Transverse colon (tissue), 4 donors: ENCODE data around the gene SSC5D. TPM values are rescaled to one million over a fixed set of nuclear protein-coding genes. Genes with fewer than 3 reads are reported as not detected.

Experiments used
- DNase-seq: peaks from one replicate; pipeline ENCODE4 v3.0.0-alpha.2; 2019
- H3K27ac ChIP-seq, 4 donors: fragments of 200-600 bp; sonication (generic); 2 replicates each; pipeline ENCODE4 v1.5.1; 2016 to 2018; ENCODE audit warnings: inconsistent platforms in 4 of 4
- H3K27me3 ChIP-seq: fragments of 200-600 bp; sonication (generic); 2 replicates; pipeline ENCODE4 v1.5.1; 2017; ENCODE audit warnings: inconsistent platforms
- H3K36me3 ChIP-seq, 4 donors: fragments of 200-600 bp; sonication (generic); 2 replicates each; pipeline ENCODE4 v1.5.1; 2017 to 2019; ENCODE audit warnings: inconsistent platforms in 4 of 4
- H3K4me1 ChIP-seq, 4 donors: fragments of 200-600 bp; sonication (generic); 2 replicates each; pipeline ENCODE4 v1.5.1; 2017 to 2020; ENCODE audit warnings: inconsistent platforms in 4 of 4
- H3K4me3 ChIP-seq, 4 donors: fragments of 200-600 bp; sonication (generic); 1 replicate in 1 of 4; 2 replicates in 3 of 4; pipeline versions ENCODE4 v1.5.1 to v1.6.1; 2017 to 2019; ENCODE audit warnings: inconsistent platforms in 4 of 4
- H3K9me3 ChIP-seq, 2 donors: fragments of 200-600 bp; sonication (generic); 2 replicates each; pipeline ENCODE4 v1.5.1; 2017 to 2019; ENCODE audit warnings: inconsistent platforms in 2 of 2
- EP300 ChIP-seq: sonication (generic); formaldehyde crosslinking; IDR thresholded peaks from one replicate; pipeline ENCODE4 v1.6.1; 2017; ENCODE audit warnings: antibody characterized with exemption, low read depth
- POLR2A ChIP-seq: fragments of 450-650 bp; IDR thresholded peaks from one replicate; pipeline ENCODE4 v1.6.1; 2016; ENCODE audit warnings: antibody characterized with exemption, mild to moderate bottlenecking, moderate library complexity
- POLR2AphosphoS5 ChIP-seq, 3 donors: sonication (generic); formaldehyde crosslinking; IDR thresholded peaks; one replicate each; pipeline ENCODE4 v1.6.1; 2016; ENCODE audit warnings: antibody characterized with exemption in 3 of 3
- WGBS, 2 donors: methylation state at CpG; one replicate each; pipeline ENCODE4 v1.1.5; 2018; ENCODE audit warnings: low coverage in 1 of 2; 5-methylcytosine and 5-hydroxymethylcytosine counted together
- in situ Hi-C, 4 donors: fragments of 200-750 bp; cut with MboI; loops; one replicate each; pipeline versions ENCODE4 v1.15.0 to v1.15.1; 2017; ENCODE audit warnings: low sequenced_read_pairs in 3 of 4, low pct_ligation_motif_present in 1 of 4, low pct_unique_long_range_greater_than_20kb in 1 of 4
- intact Hi-C: fragments of 100-400 bp; cut with DNase I; formaldehyde crosslinking; loops from one replicate; pipeline ENCODE4 v1.15.1; 2023; ENCODE audit warnings: low total_unique reads
- total RNA-seq, 4 donors: library from RNA; depleted of rRNA; stranded (reverse); fragments of >200 nt; gene quantifications; one replicate each; pipeline ENCODE4 v1.1.0, GENCODE V29; 2016
- TF ChIP-seq, protein P1 (sequence below), 5 experiments: fragments of 200-600 bp in 3 of 5; fragments of 450-650 bp in 2 of 5; sonication (generic) in 3 of 5; IDR thresholded peaks; 1 replicate in 2 of 5; 2 replicates in 3 of 5; pipeline ENCODE4 v1.5.1; 2016 to 2017; ENCODE audit warnings: antibody characterized with exemption in 5 of 5, inconsistent platforms in 3 of 5, mild to moderate bottlenecking in 2 of 5, moderate library complexity in 1 of 5

The SSC5D gene
- total RNA-seq, 4 donors from 2014 or later = 3.4 to 41.2 (median 11.1) TPM

DNA sequence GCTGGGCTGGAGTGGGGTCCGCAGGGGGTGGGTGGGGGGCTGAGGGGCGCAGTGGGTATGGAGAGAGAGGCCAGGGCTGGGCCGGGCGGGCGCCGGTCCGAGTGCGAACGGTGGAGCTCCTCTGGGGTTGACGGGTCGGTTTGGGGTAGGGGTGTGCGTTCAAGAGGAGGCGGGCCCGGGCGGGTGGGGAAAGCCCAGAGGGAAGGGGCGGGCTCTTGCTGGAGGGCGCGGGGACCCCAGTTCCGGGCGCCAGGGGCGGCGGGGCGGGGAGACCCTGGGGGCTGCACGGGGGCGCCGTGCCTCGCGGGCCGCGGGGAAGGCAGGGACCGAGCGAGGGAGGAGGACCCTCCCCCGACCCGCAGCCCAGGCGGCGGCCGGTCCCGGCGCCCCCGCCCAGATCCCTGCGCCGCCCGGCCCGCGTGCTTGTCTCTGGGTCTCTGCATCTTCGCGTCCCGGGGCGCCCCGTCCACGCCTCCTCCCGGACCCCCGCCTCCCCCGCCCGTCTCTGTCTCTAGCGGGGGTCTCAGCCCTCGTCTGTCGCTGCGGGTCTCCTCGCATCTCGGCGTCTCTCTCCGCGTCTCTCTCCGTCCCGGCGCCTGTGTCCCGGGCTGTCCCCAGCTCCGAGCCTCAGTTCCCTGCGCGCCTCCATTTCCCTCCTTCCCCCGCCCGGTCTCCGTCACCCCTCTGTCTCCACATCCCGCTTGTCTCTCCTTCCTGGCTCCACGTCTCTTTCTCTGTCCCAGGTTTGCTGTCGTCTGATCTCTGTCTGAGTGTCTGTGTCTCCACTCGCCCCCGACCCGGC, 36.9 kb upstream of the SSC5D start:
- Histone ChIP-seq H3K9me3 (no peaks in the 10 kb centered on the region), H3K36me3 (no peaks in the 10 kb centered on the region), H3K4me1 (peaks cover 6 to 20% (median 16%) of the 10 kb centered on the region in 4 donors), H3K4me3 (peak overlapping the region in 2 of 4 donors; percentile 1 to 32), H3K27me3 (peaks cover 37% of the 10 kb centered on the region), H3K27ac (no peak overlapping the region)
- DNase-seq = no peak
- 3% methylated on average over 54 of the region's 80 CpGs; no CpG with 5 or more reads in 1 of the 2 donors for WGBS, 2 donors
- intact Hi-C loops = loop anchor here (1.0 kb wide), 1 partner anchor 69 kb away; no protein-coding TSS in a partner anchor
- TF ChIP-seq EP300 (no peak), POLR2AphosphoS5 (IDR thresholded peaks at IDR 0.05) (no peak), POLR2A (no peak)
- TF ChIP-seq, protein P1, sequence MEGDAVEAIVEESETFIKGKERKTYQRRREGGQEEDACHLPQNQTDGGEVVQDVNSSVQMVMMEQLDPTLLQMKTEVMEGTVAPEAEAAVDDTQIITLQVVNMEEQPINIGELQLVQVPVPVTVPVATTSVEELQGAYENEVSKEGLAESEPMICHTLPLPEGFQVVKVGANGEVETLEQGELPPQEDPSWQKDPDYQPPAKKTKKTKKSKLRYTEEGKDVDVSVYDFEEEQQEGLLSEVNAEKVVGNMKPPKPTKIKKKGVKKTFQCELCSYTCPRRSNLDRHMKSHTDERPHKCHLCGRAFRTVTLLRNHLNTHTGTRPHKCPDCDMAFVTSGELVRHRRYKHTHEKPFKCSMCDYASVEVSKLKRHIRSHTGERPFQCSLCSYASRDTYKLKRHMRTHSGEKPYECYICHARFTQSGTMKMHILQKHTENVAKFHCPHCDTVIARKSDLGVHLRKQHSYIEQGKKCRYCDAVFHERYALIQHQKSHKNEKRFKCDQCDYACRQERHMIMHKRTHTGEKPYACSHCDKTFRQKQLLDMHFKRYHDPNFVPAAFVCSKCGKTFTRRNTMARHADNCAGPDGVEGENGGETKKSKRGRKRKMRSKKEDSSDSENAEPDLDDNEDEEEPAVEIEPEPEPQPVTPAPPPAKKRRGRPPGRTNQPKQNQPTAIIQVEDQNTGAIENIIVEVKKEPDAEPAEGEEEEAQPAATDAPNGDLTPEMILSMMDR (IDR thresholded peaks at IDR 0.05) = no peak
- in situ Hi-C loops = no loop called here

DNA sequence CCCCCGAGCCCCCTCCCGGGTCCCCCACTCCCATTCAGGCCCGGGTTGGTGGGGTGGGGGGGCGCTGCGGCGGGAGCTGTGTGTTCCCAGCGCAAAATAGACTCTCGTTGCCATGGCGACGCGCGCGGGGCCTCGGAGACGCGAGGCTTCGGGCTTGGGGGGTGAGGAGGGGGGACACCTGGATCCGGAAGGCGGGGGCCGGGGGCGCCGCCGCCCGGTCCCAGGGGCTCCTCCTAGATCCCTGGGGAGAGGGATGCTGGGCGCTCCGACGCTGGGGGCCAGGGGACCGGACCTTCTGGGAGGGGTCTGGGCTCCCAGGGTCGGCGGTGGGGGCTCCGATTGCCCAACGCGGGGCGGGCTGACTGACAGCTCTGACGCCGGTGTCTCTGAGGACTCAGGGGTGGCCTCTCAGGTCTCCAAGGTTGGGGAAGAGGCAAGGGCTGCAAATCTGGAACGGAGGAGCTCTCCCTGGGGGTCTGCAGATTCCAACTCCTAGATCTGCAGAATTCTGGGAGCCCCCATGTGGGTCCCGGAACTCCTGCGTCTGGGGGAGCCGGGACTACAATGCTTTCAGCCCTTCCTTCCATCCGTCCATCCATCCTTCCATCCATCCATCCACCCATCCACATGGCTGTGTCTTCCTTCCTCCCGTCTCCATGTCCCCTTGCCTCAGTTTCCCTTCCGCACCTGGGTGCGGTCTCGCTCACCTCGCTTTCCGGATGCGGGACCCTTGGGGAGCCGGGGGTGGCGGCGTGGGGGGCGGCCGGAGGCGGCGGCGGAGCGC, 36.1 kb upstream of the SSC5D start:
- peaks cover 34% of the 10 kb centered on the region for H3K27me3 ChIP-seq
- in situ Hi-C loops = no loop called here
- DNase-seq = no peak
- no peaks in the 10 kb centered on the region for H3K36me3 ChIP-seq
- 24 to 60% methylated on average over 1 to 44 of the region's 57 CpGs for WGBS, 2 donors
- no peaks in the 10 kb centered on the region for H3K9me3 ChIP-seq
- no peak overlapping the region for H3K27ac ChIP-seq
- H3K4me1 ChIP-seq = peaks cover 6 to 20% (median 16%) of the 10 kb centered on the region in 4 donors
- peak overlapping the region in 2 of 4 donors; percentile 3 to 32 for H3K4me3 ChIP-seq
- TF ChIP-seq POLR2A (no peak), EP300 (no peak), POLR2AphosphoS5 (IDR thresholded peaks at IDR 0.05) (no peak)
- TF ChIP-seq, protein P1 (IDR thresholded peaks at IDR 0.05) = no peak
- intact Hi-C loops = loop anchor here (1.0 kb wide), 1 partner anchor 70 kb away; no protein-coding TSS in a partner anchor

DNA sequence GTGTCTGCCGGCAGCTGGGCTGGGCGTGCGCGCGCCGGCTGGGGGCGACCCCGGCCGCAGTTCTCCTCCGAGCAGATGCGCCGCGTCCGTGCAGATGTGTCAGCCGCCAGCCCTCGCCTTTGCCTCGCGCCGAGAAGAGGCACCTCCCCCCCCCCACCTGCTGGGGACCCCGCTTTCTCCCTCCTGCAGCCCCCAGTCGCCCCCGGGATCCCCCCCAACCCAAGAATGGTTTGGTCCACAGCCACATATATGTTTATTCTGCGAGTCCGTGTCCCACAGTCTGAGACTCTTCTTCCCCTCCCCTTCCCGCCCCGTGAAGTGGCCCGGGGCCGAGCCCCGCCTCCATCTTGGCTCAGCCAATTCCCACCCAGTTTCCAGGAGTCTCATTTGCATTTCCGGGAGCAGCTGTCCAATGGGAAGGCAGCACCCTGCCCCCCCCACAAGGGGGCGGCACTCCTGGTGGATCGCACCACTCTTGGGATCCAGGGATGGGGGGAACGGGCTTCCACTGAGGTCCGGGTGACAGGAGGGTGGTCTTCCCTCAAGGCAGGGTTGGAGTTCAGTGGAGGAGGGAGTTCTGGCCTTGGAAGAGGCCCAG, 35.4 kb upstream of the SSC5D start:
- peak; percentile 46 for DNase-seq
- in situ Hi-C loops (no loop called here), intact Hi-C loops (no loop called here)
- 53% methylated on average over 30 of the region's 34 CpGs; no CpG with 5 or more reads in 1 of the 2 donors for WGBS, 2 donors
- TF ChIP-seq EP300 (no peak), POLR2A (no peak)
- TF ChIP-seq, protein P1 (IDR thresholded peaks at IDR 0.05) = peak in 1 of 5 experiments; percentile 5
- peak overlapping the region in 2 of 4 donors; percentile 3 to 32 for H3K4me3 ChIP-seq
- peaks cover 6 to 20% (median 16%) of the 10 kb centered on the region in 4 donors for H3K4me1 ChIP-seq
- no peaks in the 10 kb centered on the region for H3K9me3 ChIP-seq
- H3K27ac ChIP-seq = no peak overlapping the region
- H3K36me3 ChIP-seq = no peaks in the 10 kb centered on the region
- H3K27me3 ChIP-seq = peaks cover 34% of the 10 kb centered on the region
